Activated CD4-positive, alpha-beta T cell treated with anti-CD3 and anti-CD28 coated beads, Interleukin-2, Interleukin-4, amounts not matched to agents 100 ng/mL and 50 ng/mL, durations not matched to agents 16 hours and 8 hours (primary cell): Measurements from ENCODE around the gene LY6G5C.

Experiments
- DNase-seq: peaks from one replicate; pipeline ENCODE4 v3.0.0-alpha.2; 2020; ENCODE audit warnings: low spot score

LY6G5C gene

DNA sequence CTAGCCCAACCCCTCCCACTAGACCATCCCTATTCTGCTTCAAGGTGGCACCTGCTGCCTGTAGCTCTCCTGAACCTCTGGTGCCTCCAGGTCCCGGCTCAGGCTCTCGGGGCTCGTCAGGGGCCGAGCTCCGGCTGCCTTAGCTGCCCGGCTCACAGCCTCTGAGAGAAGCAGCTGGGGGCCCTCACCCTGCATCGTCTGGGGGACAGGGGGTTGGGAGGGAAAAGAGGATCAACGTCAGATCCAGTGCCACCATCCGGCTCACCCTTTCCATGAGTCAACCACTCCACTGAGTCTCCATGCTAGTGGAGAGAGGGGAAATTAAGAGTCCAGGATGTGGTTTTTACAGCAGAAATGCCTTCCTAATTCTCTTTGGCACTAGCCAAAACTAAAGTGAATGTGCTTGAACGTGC lies 41.4 kb downstream of the LY6G5C start:
- DNase-seq = no peak

GRCh38 chr6:31639043-31639442 lies 41.8 kb downstream of the LY6G5C start:
- no peak for DNase-seq

GRCh38 chr6:31636698-31637596 lies 43.9 kb downstream of the LY6G5C start:
- DNase-seq = no peak

DNA sequence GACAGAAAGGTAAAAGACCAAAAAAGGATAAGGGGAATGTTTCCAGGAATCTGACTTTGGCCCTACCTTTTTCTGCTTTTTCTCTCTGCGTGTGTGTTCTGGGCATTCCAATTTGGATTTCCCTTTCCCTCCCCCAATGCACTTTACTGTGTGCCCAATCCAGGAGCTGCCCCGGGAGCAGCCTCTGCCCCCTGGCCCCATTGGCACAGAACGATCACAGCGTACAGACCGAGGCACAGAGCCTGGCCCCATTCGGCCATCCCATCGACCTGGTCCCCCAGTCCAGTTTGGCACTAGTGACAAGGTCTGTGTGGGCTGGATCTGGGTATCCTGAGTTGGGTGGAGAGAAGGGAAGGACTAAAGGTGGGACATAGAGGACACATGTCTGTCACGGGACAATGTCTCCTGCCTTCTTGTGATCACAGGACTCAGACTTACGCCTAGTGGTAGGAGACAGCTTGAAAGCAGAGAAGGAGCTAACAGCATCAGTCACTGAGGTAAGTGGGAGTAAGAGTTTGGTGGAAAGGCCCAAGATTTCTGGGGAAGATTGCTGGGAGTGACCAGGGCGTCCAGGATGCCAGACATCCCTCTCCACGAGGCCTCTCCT lies 45.8 kb downstream of the LY6G5C start:
- DNase-seq = no peak

DNA sequence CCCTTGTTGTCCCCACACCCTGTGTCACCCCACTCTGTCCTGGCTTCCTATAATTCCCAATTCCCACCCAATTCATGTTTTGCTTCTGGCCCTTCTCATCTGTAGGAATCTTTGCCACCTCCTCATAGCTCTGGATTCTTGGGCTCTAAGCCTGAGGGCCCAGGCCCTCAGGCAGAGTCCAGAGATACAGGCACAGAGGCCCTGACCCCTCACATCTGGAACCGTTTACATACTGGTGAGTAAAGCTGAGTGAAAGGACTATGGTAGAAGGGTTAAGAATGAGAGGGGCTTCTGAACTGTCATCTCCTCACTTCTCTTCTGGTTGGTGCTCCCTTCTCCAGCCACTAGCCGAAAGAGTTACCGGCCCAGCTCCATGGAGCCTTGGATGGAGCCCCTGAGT lies 46.7 kb downstream of the LY6G5C start:
- DNase-seq = no peak

DNA sequence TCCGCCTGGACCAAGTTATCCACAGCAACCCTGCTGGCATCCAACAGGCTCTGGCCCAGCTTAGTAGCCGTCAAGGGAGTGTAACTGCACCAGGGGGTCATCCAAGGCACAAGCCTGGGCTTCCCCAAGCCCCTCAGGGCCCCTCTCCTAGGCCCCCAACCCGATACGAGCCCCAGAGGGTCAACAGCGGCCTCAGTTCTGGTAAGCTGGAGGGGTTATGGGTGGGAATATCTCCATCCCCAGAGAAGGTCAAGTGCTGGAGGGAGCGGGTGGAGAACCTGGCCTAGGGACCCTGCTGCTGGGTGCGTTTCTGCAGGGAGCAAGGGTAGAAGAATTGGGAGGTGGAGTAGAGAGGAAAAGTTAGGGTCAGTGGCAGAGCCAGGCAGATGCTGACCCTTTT lies 47.4 kb downstream of the LY6G5C start:
- no peak for DNase-seq

- no peak for DNase-seq
These were observed 48.5 kb downstream of the LY6G5C start for GRCh38 chr6:31632279-31632946.

GRCh38 chr6:31631681-31632278 lies 49.1 kb downstream of the LY6G5C start:
- no peak for DNase-seq

DNA sequence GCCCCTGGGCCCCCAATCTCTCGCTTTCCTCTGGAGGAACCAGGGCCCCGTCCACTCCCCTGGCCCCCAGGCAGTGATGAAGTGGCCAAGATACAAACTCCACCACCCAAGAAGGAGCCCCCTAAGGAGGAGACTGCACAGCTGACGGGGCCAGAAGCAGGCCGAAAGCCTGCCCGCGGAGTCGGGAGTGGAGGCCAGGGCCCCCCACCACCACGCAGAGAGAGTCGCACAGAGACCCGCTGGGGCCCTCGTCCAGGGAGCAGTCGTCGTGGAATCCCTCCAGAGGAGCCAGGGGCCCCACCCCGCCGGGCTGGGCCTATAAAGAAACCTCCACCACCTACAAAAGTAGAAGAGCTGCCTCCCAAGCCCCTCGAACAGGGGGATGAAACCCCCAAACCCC lies 49.7 kb downstream of the LY6G5C start:
- DNase-seq = no peak

- DNase-seq = no peak
These were observed 50.5 kb downstream of the LY6G5C start for GRCh38 chr6:31630177-31630934.

DNA sequence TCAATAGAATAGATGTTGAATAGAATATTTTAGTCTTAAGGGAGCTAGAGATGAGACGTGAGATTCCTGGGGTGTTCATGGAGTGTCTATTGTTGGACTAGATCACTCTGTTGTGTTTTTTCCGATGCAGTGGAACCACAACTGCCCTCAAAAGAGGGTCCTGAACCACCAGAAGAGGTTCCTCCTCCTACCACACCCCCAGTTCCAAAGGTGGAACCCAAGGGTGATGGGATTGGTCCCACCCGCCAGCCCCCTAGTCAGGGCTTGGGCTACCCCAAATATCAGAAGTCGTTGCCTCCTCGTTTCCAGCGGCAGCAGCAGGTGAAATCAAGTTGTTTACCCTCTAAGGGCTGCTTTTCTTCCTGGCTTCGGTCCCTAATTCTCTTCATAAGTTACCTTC lies 51.9 kb downstream of the LY6G5C start:
- DNase-seq = no peak

GRCh38 chr6:31627690-31628287 lies 53.1 kb downstream of the LY6G5C start:
- DNase-seq = no peak

DNA sequence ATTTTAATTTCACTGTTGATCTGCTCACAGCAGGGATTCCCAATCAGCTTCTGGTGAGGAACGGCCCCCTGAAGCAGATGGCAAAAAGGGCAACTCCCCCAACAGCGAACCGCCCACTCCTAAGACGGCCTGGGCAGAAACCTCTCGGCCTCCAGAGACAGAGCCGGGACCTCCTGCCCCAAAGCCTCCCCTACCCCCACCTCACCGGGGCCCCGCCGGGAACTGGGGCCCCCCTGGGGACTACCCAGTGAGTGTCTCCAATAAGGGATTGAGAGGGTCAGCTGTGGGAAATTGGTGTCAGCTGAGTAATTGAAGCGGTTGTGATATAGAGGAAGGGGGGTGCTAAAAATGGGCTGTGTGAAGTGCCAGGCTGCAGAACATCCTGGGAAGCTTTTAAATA lies 53.9 kb downstream of the LY6G5C start:
- DNase-seq = no peak
